Measurements from ENCODE around the gene ADAM30. TPM values are rescaled to one million over a fixed set of nuclear protein-coding genes. Genes with fewer than 3 reads are reported as not detected.

The ADAM30 gene
- total RNA-seq, 5 donors from 2014 or later (not counting 1 experiment from before 2014, with no cell fraction given) = not detected

- H3K4me1 Mint-ChIP-seq = peaks cover 0 to under 1% (median 0%) of the 10 kb centered on the region in 3 donors
- H3K36me3 ChIP-seq (ENCODE audit: control insufficient read depth in 2 of 2, extremely low read depth in 1 of 2, insufficient read depth in 1 of 2, low read length in 1 of 2) = no peaks in the 10 kb centered on the region
- H3K36me3 Mint-ChIP-seq = no peaks in the 10 kb centered on the region
- H3K9me3 Mint-ChIP-seq = no peaks in the 10 kb centered on the region
- H3K4me1 ChIP-seq (ENCODE audit: control insufficient read depth in 1 of 2, extremely low read depth in 1 of 2, insufficient read depth in 2 of 2, low read length in 2 of 2) = no peaks in the 10 kb centered on the region
- no peak overlapping the region for H3K27ac Mint-ChIP-seq
- DNase-seq (no peak), ATAC-seq (replicated peaks in 1 of 4) (no peak)
- ChIA-PET POLR2A (no interaction called here), CTCF (no interaction called here)
- H3K27ac ChIP-seq (ENCODE audit: low read length) = no peak overlapping the region
- H3K9me3 ChIP-seq = no peaks in the 10 kb centered on the region
- H3K4me3 ChIP-seq (ENCODE audit: control insufficient read depth in 1 of 2, extremely low read depth in 1 of 2, low read length in 1 of 2) = no peak overlapping the region
- H3K4me3 Mint-ChIP-seq = no peak overlapping the region
- no CpG with 5 or more reads among the region's 3 CpGs for WGBS (ENCODE audit: insufficient coverage)
- H3K27me3 ChIP-seq (replicated peaks in 1 of 2; ENCODE audit: control insufficient read depth in 2 of 2, extremely low read depth in 1 of 2, insufficient read depth in 2 of 2, low read length in 1 of 2) = peaks cover 0 to 5% of the 10 kb centered on the region in 2 experiments
- H3K27me3 Mint-ChIP-seq = peaks cover 12 to 15% of the 10 kb centered on the region in 2 donors
Observed at GRCh38 chr1:119898981-119899720, 2.8 kb upstream of the ADAM30 start.

- ATAC-seq (replicated peaks in 1 of 4) (no peak), DNase-seq (no peak)
- WGBS (ENCODE audit: insufficient coverage) = 85% methylated on average over 2 of the region's 2 CpGs
- CTCF ChIA-PET = no interaction called here
- Histone ChIP-seq H3K9me3 (no peaks in the 10 kb centered on the region), H3K4me1 (ENCODE audit: control insufficient read depth in 1 of 2, extremely low read depth in 1 of 2, insufficient read depth in 2 of 2, low read length in 2 of 2) (no peaks in the 10 kb centered on the region), H3K27me3 (replicated peaks in 1 of 2; ENCODE audit: control insufficient read depth in 2 of 2, extremely low read depth in 1 of 2, insufficient read depth in 2 of 2, low read length in 1 of 2) (peaks cover 0 to 5% of the 10 kb centered on the region in 2 experiments), H3K4me3 (ENCODE audit: control insufficient read depth in 1 of 2, extremely low read depth in 1 of 2, low read length in 1 of 2) (no peak overlapping the region), H3K27ac (ENCODE audit: low read length) (no peak overlapping the region), H3K36me3 (ENCODE audit: control insufficient read depth in 2 of 2, extremely low read depth in 1 of 2, insufficient read depth in 1 of 2, low read length in 1 of 2) (no peaks in the 10 kb centered on the region)
- no peaks in the 10 kb centered on the region for H3K36me3 Mint-ChIP-seq
- H3K27me3 Mint-ChIP-seq = peaks cover 12 to 13% of the 10 kb centered on the region in 2 donors
- H3K4me1 Mint-ChIP-seq = peaks cover 5 to 7% (median 5%) of the 10 kb centered on the region in 3 donors
- no peak overlapping the region for H3K27ac Mint-ChIP-seq
- POLR2A ChIA-PET = no interaction called here
- no peak overlapping the region for H3K4me3 Mint-ChIP-seq
- H3K9me3 Mint-ChIP-seq = no peaks in the 10 kb centered on the region
Observed at GRCh38 chr1:119898530-119898929, 2.2 kb upstream of the ADAM30 start.

GRCh38 chr1:119895102-119895501 lies 1.2 kb downstream of the ADAM30 start:
- ATAC-seq (replicated peaks in 1 of 4) (no peak), DNase-seq (no peak)
- WGBS (ENCODE audit: insufficient coverage) = no CpG with 5 or more reads among the region's 4 CpGs
- Mint-ChIP-seq H3K4me3 (no peak overlapping the region), H3K27ac (no peak overlapping the region), H3K36me3 (no peaks in the 10 kb centered on the region), H3K27me3 (peaks cover 8 to 13% of the 10 kb centered on the region in 2 donors), H3K9me3 (no peaks in the 10 kb centered on the region), H3K4me1 (peaks cover 9 to 14% (median 13%) of the 10 kb centered on the region in 3 donors)
- H3K4me3 ChIP-seq (ENCODE audit: control insufficient read depth in 1 of 2, extremely low read depth in 1 of 2, low read length in 1 of 2) = no peak overlapping the region
- H3K27ac ChIP-seq (ENCODE audit: low read length) = no peak overlapping the region
- CTCF ChIA-PET = no interaction called here
- no peaks in the 10 kb centered on the region for H3K36me3 ChIP-seq (ENCODE audit: control insufficient read depth in 2 of 2, extremely low read depth in 1 of 2, insufficient read depth in 1 of 2, low read length in 1 of 2)
- POLR2A ChIA-PET = no interaction called here
- peaks cover 0 to 5% of the 10 kb centered on the region in 2 experiments for H3K27me3 ChIP-seq (replicated peaks in 1 of 2; ENCODE audit: control insufficient read depth in 2 of 2, extremely low read depth in 1 of 2, insufficient read depth in 2 of 2, low read length in 1 of 2)
- no peaks in the 10 kb centered on the region for H3K9me3 ChIP-seq
- no peaks in the 10 kb centered on the region for H3K4me1 ChIP-seq (ENCODE audit: control insufficient read depth in 1 of 2, extremely low read depth in 1 of 2, insufficient read depth in 2 of 2, low read length in 2 of 2)

- Histone ChIP-seq H3K27me3 (replicated peaks in 1 of 2; ENCODE audit: control insufficient read depth in 2 of 2, extremely low read depth in 1 of 2, insufficient read depth in 2 of 2, low read length in 1 of 2) (peaks cover 0 to 5% of the 10 kb centered on the region in 2 experiments), H3K9me3 (no peaks in the 10 kb centered on the region), H3K27ac (ENCODE audit: low read length) (no peak overlapping the region), H3K4me3 (ENCODE audit: control insufficient read depth in 1 of 2, extremely low read depth in 1 of 2, low read length in 1 of 2) (no peak overlapping the region), H3K4me1 (ENCODE audit: control insufficient read depth in 1 of 2, extremely low read depth in 1 of 2, insufficient read depth in 2 of 2, low read length in 2 of 2) (no peaks in the 10 kb centered on the region), H3K36me3 (ENCODE audit: control insufficient read depth in 2 of 2, extremely low read depth in 1 of 2, insufficient read depth in 1 of 2, low read length in 1 of 2) (no peaks in the 10 kb centered on the region)
- Mint-ChIP-seq H3K4me3 (no peak overlapping the region), H3K27me3 (peaks cover 8 to 13% of the 10 kb centered on the region in 2 donors), H3K9me3 (peaks cover 0 to under 1% (median 0%) of the 10 kb centered on the region in 3 donors), H3K27ac (no peak overlapping the region), H3K36me3 (no peaks in the 10 kb centered on the region), H3K4me1 (peaks cover 9 to 14% (median 13%) of the 10 kb centered on the region in 3 donors)
- ATAC-seq (replicated peaks in 1 of 4) = no peak
- POLR2A ChIA-PET = no interaction called here
- CTCF ChIA-PET = no interaction called here
- WGBS (ENCODE audit: insufficient coverage) = 72% methylated on average over 7 of the region's 10 CpGs
- no peak for DNase-seq
Observed at GRCh38 chr1:119893827-119894700, 2.3 kb downstream of the ADAM30 start.

- H3K4me1 Mint-ChIP-seq = peaks cover 9 to 14% (median 13%) of the 10 kb centered on the region in 3 donors
- H3K4me3 Mint-ChIP-seq = no peak overlapping the region
- POLR2A ChIA-PET = no interaction called here
- H3K36me3 ChIP-seq (ENCODE audit: control insufficient read depth in 2 of 2, extremely low read depth in 1 of 2, insufficient read depth in 1 of 2, low read length in 1 of 2) = no peaks in the 10 kb centered on the region
- WGBS (ENCODE audit: insufficient coverage) = 0% methylated on average over 1 of the region's 6 CpGs
- DNase-seq = no peak
- no peak overlapping the region for H3K27ac Mint-ChIP-seq
- CTCF ChIA-PET = no interaction called here
- H3K9me3 ChIP-seq = no peaks in the 10 kb centered on the region
- H3K9me3 Mint-ChIP-seq = peaks cover 0 to 8% (median 5%) of the 10 kb centered on the region in 3 donors
- H3K27ac ChIP-seq (ENCODE audit: low read length) = no peak overlapping the region
- no peaks in the 10 kb centered on the region for H3K4me1 ChIP-seq (ENCODE audit: control insufficient read depth in 1 of 2, extremely low read depth in 1 of 2, insufficient read depth in 2 of 2, low read length in 2 of 2)
- no peak overlapping the region for H3K4me3 ChIP-seq (ENCODE audit: control insufficient read depth in 1 of 2, extremely low read depth in 1 of 2, low read length in 1 of 2)
- ATAC-seq (replicated peaks in 1 of 4) = no peak
- peaks cover 0 to 5% of the 10 kb centered on the region in 2 experiments for H3K27me3 ChIP-seq (replicated peaks in 1 of 2; ENCODE audit: control insufficient read depth in 2 of 2, extremely low read depth in 1 of 2, insufficient read depth in 2 of 2, low read length in 1 of 2)
- no peaks in the 10 kb centered on the region for H3K36me3 Mint-ChIP-seq
- H3K27me3 Mint-ChIP-seq = peaks cover 13 to 16% of the 10 kb centered on the region in 2 donors
Observed at GRCh38 chr1:119893238-119893791, 3.0 kb downstream of the ADAM30 start.

GRCh38 chr1:119891386-119891785 lies 4.9 kb downstream of the ADAM30 start:
- ChIA-PET POLR2A (no interaction called here), CTCF (no interaction called here)
- no peak overlapping the region for H3K27ac Mint-ChIP-seq
- H3K36me3 Mint-ChIP-seq = no peaks in the 10 kb centered on the region
- no peak overlapping the region for H3K27ac ChIP-seq (ENCODE audit: low read length)
- H3K9me3 Mint-ChIP-seq = peaks cover 3 to 13% (median 8%) of the 10 kb centered on the region in 3 donors
- peaks cover 9 to 14% (median 13%) of the 10 kb centered on the region in 3 donors for H3K4me1 Mint-ChIP-seq
- DNase-seq (no peak), ATAC-seq (replicated peaks in 1 of 4) (no peak)
- no peaks in the 10 kb centered on the region for H3K36me3 ChIP-seq (ENCODE audit: control insufficient read depth in 2 of 2, extremely low read depth in 1 of 2, insufficient read depth in 1 of 2, low read length in 1 of 2)
- no peaks in the 10 kb centered on the region for H3K4me1 ChIP-seq (ENCODE audit: control insufficient read depth in 1 of 2, extremely low read depth in 1 of 2, insufficient read depth in 2 of 2, low read length in 2 of 2)
- no peak overlapping the region for H3K4me3 Mint-ChIP-seq
- H3K27me3 ChIP-seq (replicated peaks in 1 of 2; ENCODE audit: control insufficient read depth in 2 of 2, extremely low read depth in 1 of 2, insufficient read depth in 2 of 2, low read length in 1 of 2) = peaks cover 0 to 5% of the 10 kb centered on the region in 2 experiments
- no peaks in the 10 kb centered on the region for H3K9me3 ChIP-seq
- H3K4me3 ChIP-seq (ENCODE audit: control insufficient read depth in 1 of 2, extremely low read depth in 1 of 2, low read length in 1 of 2) = no peak overlapping the region
- WGBS (ENCODE audit: insufficient coverage) = no CpG with 5 or more reads among the region's 1 CpG
- peaks cover 13 to 17% of the 10 kb centered on the region in 2 donors for H3K27me3 Mint-ChIP-seq
